Spinal cord (tissue), 10 donors: ENCODE measurements around the gene LCN9. TPM values are rescaled to one million over a fixed set of nuclear protein-coding genes. Genes with fewer than 3 reads are reported as not detected.
A peak's percentile ranks its signal among the peaks of the same experiment; 100 is the strongest.

ENCODE experiments used
- DNase-seq, 6 donors: peaks; one replicate each; pipeline versions ENCODE4 v3.0.0 to v3.0.0-alpha.2; 2013 to 2015; ENCODE audit warnings: low spot score in 6 of 6, low read depth in 4 of 6
- H3K27ac ChIP-seq: one replicate; pipeline ENCODE4 v1.5.1; 2013; ENCODE audit warnings: low read depth, low read length, control low read depth
- H3K27me3 ChIP-seq: one replicate; pipeline ENCODE4 v1.6.1; 2013; ENCODE audit warnings: low read length; ENCODE audit not compliant: control insufficient read depth, insufficient read depth
- H3K36me3 ChIP-seq: one replicate; pipeline ENCODE4 v1.6.1; 2013; ENCODE audit warnings: low read length; ENCODE audit not compliant: control insufficient read depth, insufficient read depth
- H3K4me1 ChIP-seq: one replicate; pipeline ENCODE4 v1.6.1; 2013; ENCODE audit warnings: low read length; ENCODE audit not compliant: control insufficient read depth, insufficient read depth
- H3K4me3 ChIP-seq: one replicate; pipeline ENCODE4 v1.5.1; 2013; ENCODE audit warnings: low read depth, low read length, control low read depth
- H3K9me3 ChIP-seq: one replicate; pipeline ENCODE4 v1.6.1; 2013; ENCODE audit warnings: low read length; ENCODE audit not compliant: control insufficient read depth, insufficient read depth
- WGBS: methylation state at CpG from one replicate; pipeline ENCODE4 v1.1.5; 2013; ENCODE audit warnings: missing lambda C conversion rate; ENCODE audit not compliant: insufficient coverage; 5-methylcytosine and 5-hydroxymethylcytosine counted together
- polyA plus RNA-seq, 2 donors: library from polyadenylated mRNA; unstranded; fragments of 120-200 nt; gene quantifications; one replicate each; pipeline ENCODE4 v1.2.1, GENCODE V29; 2013; ENCODE audit not compliant: insufficient read length in 2 of 2
- total RNA-seq, 2 donors: library from RNA; depleted of rRNA in 1 of 2; stranded (reverse); fragments of 120-200 nt in 1 of 2; fragments of >200 nt in 1 of 2; gene quantifications; one replicate each; pipeline versions ENCODE4 v1.2.3 to v1.2.4, GENCODE V29; 2013 to 2014
- donor health status: healthy.

LCN9 gene
- total and polyA plus RNA-seq, 4 donors = not detected

GRCh38 chr9:135712613-135713295, 49.6 kb downstream of the LCN9 start:
- Histone ChIP-seq H3K9me3 (no peaks in the 10 kb centered on the region), H3K4me1 (peaks cover 39% of the 10 kb centered on the region), H3K4me3 (no peak overlapping the region), H3K27ac (peak overlapping the region; percentile 10), H3K36me3 (no peaks in the 10 kb centered on the region), H3K27me3 (peaks cover 43% of the 10 kb centered on the region)
- 38% methylated on average over 14 of the region's 16 CpGs for WGBS
- peak in 1 of 6 donors; percentile 80 for DNase-seq

- peaks cover 38% of the 10 kb centered on the region for H3K4me1 ChIP-seq
- no peaks in the 10 kb centered on the region for H3K36me3 ChIP-seq
- no peak overlapping the region for H3K27ac ChIP-seq
- peaks cover 45% of the 10 kb centered on the region for H3K27me3 ChIP-seq
- no peak overlapping the region for H3K4me3 ChIP-seq
- no peaks in the 10 kb centered on the region for H3K9me3 ChIP-seq
- under 1% methylated on average over 92 of the region's 103 CpGs for WGBS
- no peak for DNase-seq
Measured at GRCh38 chr9:135714242-135715055, 51.3 kb downstream of the LCN9 start.

GRCh38 chr9:135715056-135715595, 52.0 kb downstream of the LCN9 start:
- peak in 1 of 6 donors; percentile 20 for DNase-seq
- WGBS = 22% methylated on average over 20 of the region's 23 CpGs
- peaks cover 45% of the 10 kb centered on the region for H3K27me3 ChIP-seq

GRCh38 chr9:135716045-135716444, 52.9 kb downstream of the LCN9 start:
- no peaks in the 10 kb centered on the region for H3K9me3 ChIP-seq
- no peak overlapping the region for H3K27ac ChIP-seq
- H3K4me1 ChIP-seq = peaks cover 38% of the 10 kb centered on the region
- no peak overlapping the region for H3K4me3 ChIP-seq
- peaks cover 42% of the 10 kb centered on the region for H3K27me3 ChIP-seq
- 83% methylated on average over 8 of the region's 11 CpGs for WGBS
- no peak for DNase-seq
- H3K36me3 ChIP-seq = no peaks in the 10 kb centered on the region

More at GRCh38 chr9:135715056-135715595, 52.0 kb downstream of the LCN9 start:
- Histone ChIP-seq H3K4me1 (peaks cover 38% of the 10 kb centered on the region), H3K27ac (no peak overlapping the region), H3K9me3 (no peaks in the 10 kb centered on the region), H3K4me3 (no peak overlapping the region), H3K36me3 (no peaks in the 10 kb centered on the region)

Other genes with a start within 250 kb of the LCN9 start
- 10 to 100 TPM; 16.1 to 19.6 TPM for gene PPP1R26, start 183.5 kb upstream of the LCN9 start, total RNA-seq
- 10 to 100 TPM; 37.2 to 37.8 TPM for gene PPP1R26, start 183.5 kb upstream of the LCN9 start, polyA plus RNA-seq
- 10 to 100 TPM; 10.9 to 23.5 TPM for gene MRPS2, start 162.6 kb upstream of the LCN9 start, total RNA-seq
- gene MRPS2, start 162.6 kb upstream of the LCN9 start, polyA plus RNA-seq = 10 to 100 TPM; 53.6 to 60.9 TPM
- not detected for gene LCN1, start 141.9 kb upstream of the LCN9 start, total RNA-seq
- not detected for gene LCN1, start 141.9 kb upstream of the LCN9 start, polyA plus RNA-seq
- gene OBP2A, start 117.2 kb upstream of the LCN9 start, total RNA-seq = not detected
- gene OBP2A, start 117.2 kb upstream of the LCN9 start, polyA plus RNA-seq = not detected
- gene PAEP, start 101.6 kb upstream of the LCN9 start, total RNA-seq = under 1 TPM in 1 of 2 donors, not detected in 1; 0.55 TPM
- under 1 TPM in 1 of 2 donors, not detected in 1; 0.42 TPM for gene PAEP, start 101.6 kb upstream of the LCN9 start, polyA plus RNA-seq
- gene GLT6D1, start 23.8 kb upstream of the LCN9 start, total RNA-seq = not detected
- gene GLT6D1, start 23.8 kb upstream of the LCN9 start, polyA plus RNA-seq = not detected
- under 1 TPM; 0.50 to 0.99 TPM for gene SOHLH1, start 36.2 kb downstream of the LCN9 start, total RNA-seq
- gene SOHLH1, start 36.2 kb downstream of the LCN9 start, polyA plus RNA-seq = 1 to 10 TPM in 1 of 2 donors, under 1 TPM in 1; 0.43 to 1.0 TPM
- 10 to 100 TPM in 1 of 2 donors, 1 to 10 TPM in 1; 9.5 to 14.7 TPM for gene KCNT1, start 38.9 kb downstream of the LCN9 start, total RNA-seq
- gene KCNT1, start 38.9 kb downstream of the LCN9 start, polyA plus RNA-seq = 10 to 100 TPM; 17.8 to 24.7 TPM
- 10 to 100 TPM; 41.7 to 47.0 TPM for gene CAMSAP1, start 244.2 kb downstream of the LCN9 start, total RNA-seq
- 10 to 100 TPM; 43.0 to 58.8 TPM for gene CAMSAP1, start 244.2 kb downstream of the LCN9 start, polyA plus RNA-seq